Cerebellar cortex (tissue), 1 donor: ENCODE data around the gene WDR31.

Experiments
- DNase-seq: peaks from one replicate; pipeline ENCODE4 v3.0.0-alpha.2; 2015; ENCODE audit warnings: low spot score

WDR31 gene

DNA sequence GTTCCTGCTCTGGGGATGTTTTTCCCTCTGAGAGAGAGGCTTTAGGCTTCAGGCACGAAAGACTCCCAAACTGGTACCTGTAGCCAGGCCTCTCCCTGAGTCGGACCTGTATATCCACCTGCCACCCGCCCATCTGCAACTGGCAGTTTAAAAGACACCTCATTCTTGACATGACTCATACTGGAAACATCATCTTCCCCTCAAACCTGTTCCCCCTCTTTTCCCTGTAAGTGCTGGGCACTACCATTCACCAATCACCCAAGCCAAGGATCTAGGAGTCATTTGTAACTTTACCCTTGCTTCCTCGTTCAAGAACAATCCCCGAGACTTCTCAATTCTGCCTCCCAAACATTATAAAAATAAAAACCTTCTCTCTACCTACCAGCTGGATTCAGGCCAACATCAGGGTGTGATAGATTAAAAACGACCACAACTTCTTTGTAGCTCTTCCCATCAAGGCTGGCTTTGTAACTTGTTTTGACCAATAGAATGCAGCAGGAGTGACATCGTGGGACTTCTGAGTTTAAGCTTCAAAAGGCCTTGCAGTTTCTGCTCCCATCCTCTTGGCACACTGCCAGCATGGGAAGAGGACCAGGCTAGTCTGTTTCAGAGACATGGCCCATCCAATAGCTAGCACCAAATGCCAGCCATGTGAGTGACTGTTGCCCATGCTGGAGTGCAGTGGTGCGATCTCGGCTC, 1.8 kb upstream of the WDR31 start:
- peak; percentile 15 for DNase-seq

DNA sequence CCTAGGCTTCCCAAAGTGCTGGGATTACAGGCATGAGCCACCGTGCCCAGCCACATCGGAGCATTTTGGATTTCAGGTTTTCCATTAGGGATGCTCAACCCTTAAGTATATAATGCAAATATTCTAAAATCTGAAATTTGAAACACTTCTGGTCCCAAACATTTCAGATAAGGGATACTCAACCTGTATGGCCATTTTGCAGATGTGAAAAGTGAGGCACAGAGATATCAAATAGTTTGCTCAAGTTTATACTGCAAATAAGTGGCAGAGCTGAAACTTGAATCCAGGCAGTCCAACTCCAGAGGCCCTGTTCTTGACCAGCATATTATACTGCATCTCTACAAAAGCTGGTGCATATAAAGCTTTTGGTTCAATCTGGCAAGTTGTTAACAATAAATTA, 2.4 kb downstream of the WDR31 start:
- DNase-seq = no peak

DNA sequence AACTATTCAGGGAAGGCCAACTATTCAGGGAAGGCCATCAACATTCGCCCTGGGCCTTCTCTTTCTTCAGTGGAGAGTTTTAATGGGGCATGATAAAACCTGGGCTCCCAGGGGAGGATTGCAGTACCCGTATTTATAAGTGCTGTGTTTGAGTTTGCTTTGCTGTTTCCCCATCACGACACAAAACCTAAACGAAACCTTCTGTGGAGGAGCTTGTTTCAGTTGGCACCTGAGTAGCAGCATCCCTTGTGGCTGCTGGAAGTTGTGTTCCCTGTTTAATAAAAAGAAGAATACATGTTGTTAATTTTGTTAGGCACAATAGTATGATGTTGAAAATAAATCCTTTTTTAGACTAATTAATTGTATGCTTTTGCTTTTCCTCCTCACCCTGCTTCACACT, 8.3 kb downstream of the WDR31 start:
- DNase-seq = no peak

DNA sequence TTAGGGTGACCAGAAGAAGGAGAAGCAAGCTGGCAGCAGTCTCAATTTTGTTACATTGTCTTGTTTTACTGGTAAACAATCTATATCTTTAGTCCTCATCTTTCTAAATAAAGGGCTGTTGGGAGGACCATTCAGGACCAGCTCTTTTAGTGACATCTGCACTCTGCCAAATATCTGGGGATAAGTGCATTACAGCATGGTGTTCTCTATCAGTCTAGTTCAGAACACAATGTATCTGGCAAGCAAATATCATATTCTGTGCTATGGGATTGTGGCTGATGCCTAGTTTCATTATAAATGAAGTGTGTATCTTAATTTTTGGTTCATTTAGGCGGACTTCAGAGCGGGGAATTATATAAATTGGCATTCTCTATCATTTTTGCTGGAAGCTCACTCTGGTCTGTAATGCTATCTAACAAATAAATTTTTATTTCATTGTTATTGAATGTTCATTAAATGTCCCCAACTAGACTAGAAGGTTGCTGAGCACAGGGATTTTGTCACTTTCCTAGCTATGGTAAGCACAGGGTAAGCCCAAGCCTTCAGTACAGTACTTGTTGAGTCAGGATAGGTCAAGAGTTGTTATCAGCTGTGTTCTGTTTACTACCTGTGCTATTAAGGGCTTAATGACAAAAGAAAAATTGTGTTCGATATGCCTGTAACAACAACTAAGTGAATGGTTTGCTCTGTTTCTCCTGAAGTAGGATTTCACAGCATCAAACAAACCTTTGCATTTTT, 11.9 kb downstream of the WDR31 start:
- DNase-seq = no peak

DNA sequence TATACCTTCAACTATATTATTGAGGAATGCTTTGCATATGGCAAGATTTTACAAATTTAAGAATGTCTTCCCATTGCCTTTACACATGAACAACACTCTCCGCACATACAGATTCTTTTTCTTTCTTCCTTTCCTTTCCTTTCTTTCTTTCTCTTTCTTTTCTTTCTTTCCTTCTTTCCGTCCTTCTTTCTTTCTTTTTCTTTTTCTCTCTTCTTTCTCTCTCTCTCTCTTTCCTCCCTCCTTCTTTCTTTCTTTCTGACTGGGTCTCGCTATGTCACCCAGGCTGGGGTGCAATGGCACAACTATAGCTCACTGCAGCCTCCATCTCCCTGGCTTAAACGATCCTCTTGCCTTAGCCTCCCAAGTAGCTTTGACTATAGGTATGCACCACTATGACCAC, 13.8 kb downstream of the WDR31 start:
- no peak for DNase-seq

DNA sequence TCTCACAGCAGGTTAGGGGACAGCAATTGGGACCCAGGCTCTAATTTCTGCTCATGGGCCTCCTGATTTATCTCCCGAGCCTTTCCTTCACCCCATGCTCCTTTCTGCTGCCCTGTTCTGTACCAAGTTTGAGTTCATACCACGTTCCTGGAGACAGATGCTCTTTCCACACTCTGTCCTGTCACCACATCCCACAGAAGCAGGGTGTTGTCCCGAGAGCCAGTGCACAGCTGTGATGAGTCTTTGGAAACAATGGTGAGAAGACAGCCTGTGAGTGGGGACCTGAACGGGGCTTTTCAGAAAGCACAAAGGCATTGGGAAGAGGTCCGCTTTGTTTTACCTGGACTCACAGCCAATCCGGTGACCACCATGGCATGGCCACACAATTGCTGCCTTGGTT, 17.4 kb downstream of the WDR31 start:
- DNase-seq = no peak

DNA sequence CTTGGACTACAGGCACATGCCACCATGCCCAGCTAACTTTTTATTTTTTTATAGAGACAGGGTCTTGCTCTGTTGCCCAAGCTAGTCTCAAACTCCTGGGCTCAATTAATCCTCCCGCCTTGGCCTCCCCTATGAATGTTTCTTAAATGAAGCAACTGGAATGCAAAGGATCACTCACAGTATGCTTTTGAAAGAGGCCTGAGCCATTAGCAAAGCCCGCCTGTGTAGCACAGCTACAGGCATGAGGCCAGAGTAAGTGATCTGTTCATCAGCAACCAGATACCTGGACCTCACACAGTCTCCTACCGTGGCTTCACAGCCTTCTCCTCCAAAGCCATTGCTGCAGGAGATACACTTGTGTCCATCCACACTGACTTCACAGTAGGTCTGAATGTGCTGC, 20.0 kb downstream of the WDR31 start:
- DNase-seq = no peak

DNA sequence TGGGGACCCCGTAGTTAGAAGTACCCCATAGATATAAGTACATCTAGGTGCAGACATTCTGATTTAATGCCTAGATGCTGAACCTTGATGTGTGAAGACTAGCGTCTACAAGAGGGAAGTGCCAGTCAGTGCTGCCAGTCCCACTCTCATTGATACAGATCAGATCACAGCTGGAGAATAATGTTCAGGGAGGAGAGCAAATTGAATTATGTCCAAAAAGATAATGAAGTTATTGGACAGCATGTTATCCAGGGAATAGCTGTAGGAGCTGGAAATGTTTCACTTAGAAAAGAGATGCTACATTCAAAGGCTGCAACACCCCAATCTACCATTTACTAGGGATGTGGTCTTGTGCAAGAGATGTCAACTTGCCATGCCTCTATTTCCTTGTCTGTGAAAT, 21.0 kb downstream of the WDR31 start:
- no peak for DNase-seq

DNA sequence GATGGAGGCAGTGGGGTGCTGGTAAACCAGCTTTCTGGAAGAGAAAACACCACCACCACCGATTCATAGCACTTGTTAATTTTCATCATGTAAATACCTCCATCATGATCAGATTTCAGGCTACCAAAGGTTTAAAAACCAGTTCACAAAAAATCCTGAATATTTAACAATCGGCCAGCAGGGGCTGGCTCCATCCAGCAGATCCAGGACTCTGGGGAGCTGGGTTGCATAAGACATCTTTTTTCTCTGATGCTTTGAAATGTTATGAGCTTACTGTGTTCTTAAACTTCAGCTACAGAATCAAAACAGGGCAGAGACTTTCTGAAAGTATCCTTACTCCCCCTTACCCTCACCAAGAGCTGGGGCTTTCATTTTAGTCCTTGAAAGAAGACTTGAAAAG, 22.3 kb downstream of the WDR31 start:
- no peak for DNase-seq

DNA sequence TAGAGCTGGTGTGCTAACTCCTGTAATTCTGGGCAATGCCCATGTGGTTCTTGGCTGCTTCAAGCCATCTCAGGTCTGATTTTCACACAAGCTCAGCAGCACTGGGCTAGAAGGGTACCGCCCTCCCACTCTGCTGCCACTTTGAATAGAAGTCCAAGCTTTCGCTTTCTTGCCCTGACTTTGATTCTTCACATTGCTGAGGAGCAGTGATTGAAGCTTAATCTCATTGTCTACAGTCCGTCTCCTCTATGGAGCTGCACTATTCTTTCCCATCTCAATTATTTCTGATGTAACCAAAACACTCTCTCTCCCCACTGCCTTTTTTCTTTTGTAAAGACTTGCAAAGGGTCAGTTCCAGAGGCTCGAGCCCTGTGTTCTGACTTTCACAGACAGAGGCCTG, 24.0 kb downstream of the WDR31 start:
- DNase-seq = no peak

DNA sequence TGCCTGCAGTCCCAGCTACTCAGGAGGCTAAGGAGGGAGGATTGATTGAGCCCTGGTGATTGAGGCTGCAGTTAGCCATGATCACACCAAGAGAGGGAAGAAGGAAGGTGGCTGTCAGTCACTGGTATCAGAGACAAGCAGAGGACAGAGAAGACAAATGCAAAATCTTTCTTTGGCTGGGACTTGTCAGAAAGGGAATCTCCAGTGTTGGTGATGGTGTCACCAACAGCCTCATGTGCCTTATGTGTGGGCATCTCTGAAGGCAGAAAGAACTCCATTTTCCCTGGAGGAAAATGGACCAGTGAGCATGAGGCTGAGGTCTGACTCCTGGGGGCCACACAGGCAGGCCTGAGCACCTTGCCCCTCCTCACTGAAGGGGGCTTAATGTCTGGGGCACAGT, 24.8 kb downstream of the WDR31 start:
- no peak for DNase-seq

DNA sequence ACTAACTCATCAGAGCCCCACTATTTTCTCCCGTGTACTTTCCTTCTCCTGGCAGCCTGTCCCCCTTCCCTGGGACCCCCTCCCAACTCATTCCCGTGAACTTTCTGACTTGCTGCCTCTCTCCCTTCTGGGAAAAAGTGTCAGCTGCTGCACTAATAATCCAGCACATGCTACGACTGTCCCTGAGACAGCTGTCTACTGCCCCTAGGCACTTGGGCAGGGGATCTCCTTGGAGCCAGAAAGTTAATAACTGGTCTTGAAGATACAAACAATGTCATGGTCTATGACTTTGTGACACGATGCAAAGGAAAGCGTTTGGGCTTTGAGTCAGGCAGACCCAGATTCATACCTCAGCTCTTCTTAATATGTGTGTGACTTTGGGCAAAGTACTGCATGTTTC, 26.8 kb downstream of the WDR31 start:
- DNase-seq = no peak

DNA sequence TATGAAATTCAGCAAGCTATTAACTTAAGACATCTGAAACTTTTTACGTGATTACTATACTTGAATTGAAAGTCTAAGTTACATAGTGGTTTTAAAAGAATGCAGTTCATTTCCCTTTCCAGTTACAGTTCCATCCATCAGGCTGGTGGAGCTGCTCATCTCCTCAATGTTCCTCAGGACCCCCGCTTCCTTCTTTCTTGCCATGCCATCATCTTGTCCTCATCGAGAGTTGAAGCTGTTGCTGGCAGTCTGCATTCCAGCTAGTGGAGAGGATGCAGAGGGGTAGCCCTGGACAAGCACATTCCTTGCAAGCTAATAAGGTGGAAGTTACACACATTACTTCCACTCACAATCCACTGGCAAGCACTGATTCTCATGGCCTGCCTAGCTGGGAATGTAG, 28.1 kb downstream of the WDR31 start:
- DNase-seq = no peak

DNA sequence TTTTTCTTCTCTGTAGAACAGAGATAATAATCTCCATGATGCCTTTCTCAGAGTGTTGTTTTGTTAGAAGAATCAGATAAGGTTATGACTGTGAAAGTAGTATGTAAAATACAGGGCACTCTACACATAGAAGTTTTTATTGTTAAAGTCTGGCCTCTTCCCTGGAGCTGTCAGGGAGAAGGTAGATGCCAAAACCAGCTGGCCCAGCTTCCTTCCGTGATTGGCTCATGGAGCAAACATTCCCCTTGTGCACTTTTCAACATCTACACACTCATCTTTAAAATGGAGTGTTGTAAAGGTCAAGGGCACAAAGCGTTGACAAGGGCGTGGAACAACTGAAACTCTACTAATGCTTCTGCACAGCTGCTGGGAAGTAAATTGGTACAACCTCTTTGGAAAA, 29.5 kb downstream of the WDR31 start:
- no peak for DNase-seq

DNA sequence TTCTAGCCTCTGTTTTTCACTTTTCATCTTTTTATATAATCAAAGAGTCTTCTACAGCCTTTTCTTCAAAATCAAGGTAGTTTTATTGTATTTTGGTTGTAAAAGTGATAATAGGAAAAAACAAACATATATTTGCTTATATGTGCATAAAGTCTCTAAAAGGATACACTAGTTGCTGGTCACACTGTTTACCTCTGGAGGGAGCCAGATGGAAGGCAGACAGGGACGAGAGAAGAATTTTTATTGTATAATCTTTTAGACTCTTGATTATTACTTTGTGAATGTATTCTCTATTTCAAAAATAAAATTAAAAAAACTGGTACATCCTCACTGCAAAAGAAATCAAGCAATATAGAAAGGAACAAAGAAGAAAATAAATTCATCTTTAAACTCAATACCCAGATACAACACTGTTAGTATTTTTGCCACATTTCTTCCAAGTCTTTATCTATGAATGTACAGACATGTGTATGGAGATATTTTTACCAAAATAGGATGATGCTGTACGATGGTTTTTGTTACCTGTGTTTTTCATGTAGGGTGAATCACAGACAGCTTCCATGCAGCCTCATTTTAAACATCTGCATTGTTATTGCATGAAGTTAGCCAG, 30.8 kb downstream of the WDR31 start:
- DNase-seq = peak; percentile 33

DNA sequence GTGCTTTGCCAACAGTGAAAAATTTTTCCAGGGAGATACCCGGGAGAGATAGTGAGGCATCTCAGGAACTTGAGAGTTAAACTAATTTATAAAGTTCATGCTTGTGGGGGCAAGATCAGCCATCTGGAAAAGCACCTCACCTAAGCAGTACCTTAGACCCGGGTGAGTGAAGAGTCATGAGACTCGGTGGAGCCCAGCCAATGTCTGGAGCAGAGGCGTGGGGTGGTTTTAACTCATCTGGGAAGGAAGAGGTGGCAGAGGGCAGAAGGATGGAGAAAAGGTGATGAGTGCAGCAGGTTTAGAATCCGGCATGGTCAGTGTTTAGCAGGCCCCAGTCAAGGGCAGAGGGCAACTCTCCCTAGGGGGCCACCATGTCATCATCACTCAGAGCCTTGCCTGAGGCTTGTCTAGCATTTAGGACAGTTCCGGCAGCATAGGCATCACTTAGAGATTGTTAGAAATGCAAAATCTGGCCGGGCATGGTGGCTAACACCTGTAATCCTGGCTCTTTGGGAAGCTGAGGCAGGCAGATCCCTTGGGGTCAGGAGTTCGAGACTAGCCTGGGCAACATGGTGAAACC, 32.6 kb downstream of the WDR31 start:
- no peak for DNase-seq

DNA sequence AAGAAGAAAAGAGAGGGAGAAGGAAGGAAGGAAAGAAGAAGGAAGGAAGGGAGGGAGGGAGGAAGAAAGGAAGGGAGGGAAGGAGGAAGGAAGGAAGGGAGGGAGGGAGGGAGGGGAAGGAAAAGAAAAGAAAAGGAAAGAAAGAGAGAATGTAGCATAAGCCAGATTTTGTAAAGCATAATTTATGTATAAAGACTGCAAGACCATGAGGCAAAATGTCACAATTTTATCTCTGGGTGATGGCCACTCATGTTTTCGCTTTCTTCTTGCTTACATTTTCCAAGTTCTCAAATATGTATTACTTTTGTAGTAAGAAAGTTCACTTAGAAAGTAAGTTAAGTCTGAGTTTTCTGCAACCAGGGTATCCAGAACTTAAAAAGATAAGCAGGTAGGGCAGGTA, 33.5 kb downstream of the WDR31 start:
- DNase-seq = no peak

DNA sequence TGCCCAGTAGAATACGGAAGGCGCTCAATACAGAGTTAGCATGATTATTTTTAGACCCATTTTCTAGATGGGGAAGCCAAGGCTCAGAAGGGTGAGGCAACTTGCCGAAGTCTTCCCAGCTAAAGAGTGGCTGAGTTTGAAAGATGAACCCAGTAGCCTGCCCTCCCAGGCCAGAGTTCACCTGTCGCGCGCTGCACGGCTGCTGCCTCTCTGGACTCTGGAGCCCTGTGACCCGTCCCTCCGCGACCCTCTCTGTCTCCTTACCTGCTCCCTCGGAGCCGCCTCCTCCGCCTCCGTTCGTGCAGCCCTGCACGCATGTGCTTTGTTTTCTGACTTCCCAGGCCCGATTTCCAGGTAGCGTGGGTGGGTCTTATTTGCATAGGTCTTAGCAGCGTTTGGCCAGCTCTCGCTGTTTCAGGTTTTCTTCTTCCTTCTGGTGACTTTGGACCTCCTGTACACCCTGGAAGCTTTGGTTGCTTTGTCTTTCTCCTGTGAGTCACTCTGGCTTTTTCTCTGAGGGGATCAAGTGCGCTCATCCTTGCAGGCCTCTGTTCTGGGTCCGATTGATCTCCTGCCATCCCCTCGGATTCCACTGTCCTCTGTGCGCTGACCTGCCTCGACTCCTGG, 37.2 kb downstream of the WDR31 start, which contains the start of gene RNF183:
TSS of gene RNF183 (minus strand) at position 585 of the 627 bp plus-strand sequence. CDS start 5,192 bp downstream, outside the sequence.
- no peak for DNase-seq

DNA sequence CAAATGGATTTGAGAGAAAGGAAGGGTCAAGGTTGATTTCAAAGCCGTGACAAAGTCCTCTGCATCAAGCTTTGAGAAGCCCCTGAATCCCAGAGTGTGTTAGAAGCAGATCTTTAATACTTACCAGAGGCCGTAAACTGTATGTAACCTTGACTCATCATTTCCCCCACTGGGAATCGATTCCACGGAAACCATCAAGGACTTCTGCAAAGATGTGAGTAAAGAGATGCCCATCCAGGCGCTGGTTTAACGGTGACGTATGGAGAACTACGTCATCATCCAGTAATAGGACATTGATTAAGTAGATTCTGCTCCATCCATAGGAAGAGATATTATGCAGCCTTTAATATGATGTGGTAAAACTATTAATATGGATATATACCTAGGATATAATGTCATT, 38.5 kb downstream of the WDR31 start:
- no peak for DNase-seq

DNA sequence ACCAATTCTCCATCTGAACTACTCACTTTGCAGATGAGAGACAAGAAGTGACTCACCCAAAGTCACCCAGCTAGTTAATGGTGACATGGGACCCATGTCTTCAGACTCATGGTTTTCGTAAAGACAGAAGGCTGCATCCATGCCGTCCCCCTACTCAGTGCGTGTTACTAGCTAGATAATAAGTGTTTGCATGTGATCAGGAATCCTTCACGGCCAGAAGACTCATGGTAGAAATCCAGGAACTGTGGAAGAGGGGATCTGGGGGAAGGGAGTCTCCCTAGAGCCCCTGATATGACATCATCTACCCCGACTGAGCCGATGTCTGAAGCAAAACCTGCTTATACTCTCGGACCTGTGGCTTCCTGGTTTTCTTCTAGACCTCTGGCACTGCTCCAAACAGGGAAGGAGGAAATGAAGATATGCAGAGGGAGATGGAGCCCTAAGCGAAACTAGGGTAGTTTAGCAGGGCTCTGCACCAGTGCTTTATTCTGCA, 40.2 kb downstream of the WDR31 start:
- no peak for DNase-seq

DNA sequence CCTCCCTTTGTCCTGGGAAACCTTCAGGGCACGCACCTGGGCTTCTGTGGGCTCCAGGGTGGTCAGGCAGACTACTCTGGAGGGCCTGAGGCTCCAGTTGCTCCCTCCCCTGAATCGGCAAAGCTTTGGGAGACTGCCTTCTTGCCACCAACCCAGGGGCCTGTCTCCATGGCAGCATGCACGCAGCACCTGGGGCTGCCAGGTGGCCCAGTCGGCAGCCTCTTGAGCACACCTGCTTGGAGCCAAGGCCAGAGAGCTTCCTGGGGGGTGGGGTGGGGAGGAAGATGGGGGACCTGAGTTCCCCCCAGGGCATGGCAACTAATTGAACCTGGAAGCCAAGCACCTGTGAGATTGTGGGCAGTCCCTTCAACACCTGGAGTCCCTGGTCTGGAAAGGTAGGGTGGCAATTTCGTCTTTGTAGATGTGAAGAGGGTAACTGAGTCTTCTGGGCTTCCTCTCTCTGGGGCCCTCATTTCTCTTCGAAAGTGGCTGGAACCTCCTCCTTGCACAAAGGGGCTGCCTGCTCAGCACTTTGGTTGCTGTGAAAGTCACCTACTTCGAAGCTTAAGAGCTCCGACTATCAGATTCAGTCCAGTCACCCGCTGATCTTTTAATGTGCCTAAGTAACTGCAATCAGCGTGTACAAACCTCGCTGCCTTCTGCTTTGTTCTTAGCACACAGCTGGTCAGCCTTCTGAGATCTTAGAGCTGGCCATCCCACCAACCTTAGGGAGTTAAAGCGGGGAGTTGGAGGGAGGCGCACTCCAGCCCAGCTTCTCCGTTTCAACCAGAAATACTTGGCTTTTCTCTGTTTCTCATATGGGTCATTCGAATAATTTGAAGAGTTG, 40.9 kb downstream of the WDR31 start:
- DNase-seq = no peak
